ENCODE results near the gene VEZF1.

DNA sequence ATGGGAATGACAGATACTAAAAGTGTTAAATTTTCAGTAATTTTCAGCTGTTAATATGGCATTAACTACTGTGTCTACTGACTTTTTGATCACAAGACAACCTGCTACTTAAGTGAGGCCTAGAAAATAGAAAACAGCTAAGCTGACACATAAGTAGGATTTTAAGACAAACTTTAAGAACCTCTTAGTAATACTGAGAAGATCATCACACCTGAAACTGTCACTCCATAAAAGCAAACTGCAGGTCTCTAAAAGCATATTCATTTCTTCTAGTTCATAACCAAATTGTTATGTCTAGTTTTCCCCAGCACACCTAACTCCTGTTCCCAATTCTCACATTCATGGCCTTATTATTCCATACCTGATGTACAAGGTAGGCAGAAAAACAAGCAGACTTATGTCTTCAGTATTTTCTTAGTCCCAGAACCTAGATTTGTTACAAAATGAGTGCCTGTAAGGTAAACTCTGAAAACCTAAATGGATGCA lies 11.0 kb upstream of the VEZF1 start:
- TF ChIP-seq POLR2A (IDR thresholded peaks at IDR 0.05): no peak
- no peak for TF ChIP-seq CTCF (IDR thresholded peaks at IDR 0.05)

Measured in transverse colon (tissue), 3 donors.